ENCODE measurements around the gene ZNF627. TPM values are rescaled to one million over a fixed set of nuclear protein-coding genes. Genes with fewer than 3 reads are reported as not detected.

Gene ZNF627
- total RNA-seq: 19.4 and 30.2 TPM in 2 replicates

DNA sequence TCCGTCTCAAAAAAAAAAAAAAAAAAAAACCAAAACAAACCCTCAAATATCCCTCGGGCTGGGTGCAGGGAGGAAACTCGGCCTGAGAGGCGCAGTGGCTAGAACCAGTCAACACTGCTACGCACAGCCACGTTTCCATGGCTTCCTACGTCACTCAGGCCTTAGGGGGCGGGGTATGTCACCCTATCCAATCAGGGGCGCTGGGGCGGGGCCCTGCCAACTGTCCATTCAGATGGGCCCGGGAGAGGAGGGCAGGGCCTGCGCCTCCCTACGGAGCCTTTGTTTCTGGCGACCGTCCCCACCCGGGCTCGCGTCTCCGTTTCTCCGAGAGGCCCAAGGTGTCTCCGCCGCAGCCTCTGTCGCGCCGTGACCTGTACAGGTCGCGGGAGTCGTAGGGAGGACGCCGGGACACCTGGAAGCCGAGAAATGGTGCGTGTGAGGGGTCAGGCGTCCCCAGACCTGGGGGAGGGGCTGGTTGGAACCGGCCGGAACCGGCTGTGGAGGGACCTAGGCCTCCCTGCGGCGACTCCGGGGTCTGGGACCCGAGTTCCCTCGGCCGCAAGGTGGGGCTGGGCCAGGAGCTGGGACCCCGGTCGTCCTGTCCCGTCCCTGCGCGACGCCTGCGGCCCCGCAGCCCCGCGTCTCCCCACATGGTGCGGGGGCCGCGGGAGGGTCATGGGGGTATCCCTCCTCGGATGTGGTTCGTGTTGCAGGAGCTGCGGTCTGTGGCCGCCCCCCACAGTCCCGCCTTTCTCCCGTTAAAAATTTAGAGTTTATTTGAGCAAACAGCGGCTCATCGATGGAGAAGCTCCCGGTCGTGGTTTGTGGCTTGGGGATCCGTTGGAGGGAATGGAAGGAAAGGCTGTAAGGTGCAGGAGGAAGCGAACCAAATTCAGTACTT lies at the start of gene ZNF627:
Gene ZNF627, plus strand, starts transcription at position 282 of the 901 bp plus-strand sequence. Its CDS starts 145 bp downstream, at position 427.

GRCh38 chr19:11558881-11559828 lies 38.1 kb upstream of the ZNF627 start, which contains the start of gene ELOF1:
ELOF1 (minus strand) TSS chr19:11559230; CDS start chr19:11554347, 4,883 bp downstream.

GRCh38 chr19:11577451-11578257 lies 19.6 kb upstream of the ZNF627 start, which contains the start of gene ACP5:
ACP5 (minus strand) TSS chr19:11577645; CDS start chr19:11577317, 328 bp downstream.

Other genes starting within 250 kb of the ZNF627 start
- 11.3 and 12.5 TPM in 2 replicates for gene PLPPR2, start 242.1 kb upstream of the ZNF627 start, total RNA-seq
- gene SWSAP1, start 222.8 kb upstream of the ZNF627 start, total RNA-seq: under 0.01 and 0.58 TPM in 2 replicates
- 6.5 and 12.1 TPM in 2 replicates for gene EPOR, start 213.2 kb upstream of the ZNF627 start, total RNA-seq
- 2.3 and 7.0 TPM in 2 replicates for gene RGL3, start 178.2 kb upstream of the ZNF627 start, total RNA-seq
- 0.28 and 0.38 TPM in 2 replicates for gene ODAD3, start 162.4 kb upstream of the ZNF627 start, total RNA-seq
- 121 and 161 TPM in 2 replicates for gene PRKCSH, start 161.8 kb upstream of the ZNF627 start, total RNA-seq
- 0.28 TPM in 1 of 2 replicates, not detected in the other for gene ELAVL3, start 116.4 kb upstream of the ZNF627 start, total RNA-seq
- gene ZNF653, start 91.6 kb upstream of the ZNF627 start, total RNA-seq: 6.2 and 6.9 TPM in 2 replicates
- 24.8 and 31.4 TPM in 2 replicates for gene ECSIT, start 68.3 kb upstream of the ZNF627 start, total RNA-seq
- 10.2 and 56.1 TPM in 2 replicates for gene CNN1, start 58.6 kb upstream of the ZNF627 start, total RNA-seq
- gene ELOF1, start 38.3 kb upstream of the ZNF627 start, total RNA-seq: 23.4 and 45.4 TPM in 2 replicates
- 0.38 and 3.1 TPM in 2 replicates for gene ACP5, start 19.8 kb upstream of the ZNF627 start, total RNA-seq
- gene ZNF823, start 141.5 kb downstream of the ZNF627 start, total RNA-seq: 9.9 and 11.5 TPM in 2 replicates
- 12.7 and 16.1 TPM in 2 replicates for gene ZNF441, start 169.5 kb downstream of the ZNF627 start, total RNA-seq
- gene ZNF491, start 201.0 kb downstream of the ZNF627 start, total RNA-seq: 2.9 and 3.9 TPM in 2 replicates
- 9.4 and 12.1 TPM in 2 replicates for gene ZNF440, start 216.8 kb downstream of the ZNF627 start, total RNA-seq